NCI-H2196 treated with DMSO at 0.1 percent for 48 hours (cell line): ENCODE data around the gene GDAP1L1.

Source experiments
- DNase-seq: peaks from one replicate; lab custom pipeline; 2025; ENCODE audit not compliant: unreplicated experiment; lab: John Stamatoyannopoulos, UW

Gene GDAP1L1

DNA sequence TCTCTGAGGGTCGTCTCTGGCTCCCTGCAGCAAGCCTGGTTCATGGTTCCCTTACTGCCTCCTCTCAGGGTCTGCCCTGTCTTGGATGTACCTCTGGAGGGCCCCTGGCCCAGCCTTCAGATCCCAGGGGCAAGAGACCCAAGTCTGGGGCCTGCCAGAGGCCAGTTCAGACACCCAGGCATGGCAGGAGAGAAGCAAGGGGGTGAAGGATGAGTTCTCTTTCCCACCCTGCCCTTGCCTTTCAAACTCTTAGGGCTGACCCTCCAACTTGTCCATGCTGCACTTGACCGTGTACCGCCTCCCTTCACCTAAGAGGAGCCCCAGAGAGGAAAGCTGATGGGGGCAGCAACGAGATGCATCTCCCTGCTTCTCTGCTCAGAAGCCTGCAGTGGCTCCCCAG lies 4.2 kb downstream of the GDAP1L1 start:
- no peak for DNase-seq

DNA sequence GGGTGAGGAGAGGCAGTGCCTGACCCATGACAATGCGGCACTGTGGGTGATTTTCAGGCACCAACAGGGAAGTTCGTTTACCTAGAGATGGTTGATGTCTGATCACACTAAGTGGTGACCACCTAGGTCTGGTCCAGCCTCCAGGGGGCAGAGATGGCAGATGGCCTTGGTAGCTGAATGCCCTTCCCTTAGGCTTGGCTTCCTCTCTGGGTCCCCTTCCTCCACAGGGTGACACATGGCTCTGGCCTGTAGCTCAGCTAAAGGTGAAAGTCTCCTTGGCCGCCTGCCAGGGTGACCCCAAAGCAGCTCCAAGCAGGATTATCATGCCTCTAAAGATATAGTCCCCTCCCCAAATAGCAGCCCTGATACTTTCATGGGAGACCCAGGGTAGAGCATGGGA lies 6.4 kb downstream of the GDAP1L1 start:
- no peak for DNase-seq

DNA sequence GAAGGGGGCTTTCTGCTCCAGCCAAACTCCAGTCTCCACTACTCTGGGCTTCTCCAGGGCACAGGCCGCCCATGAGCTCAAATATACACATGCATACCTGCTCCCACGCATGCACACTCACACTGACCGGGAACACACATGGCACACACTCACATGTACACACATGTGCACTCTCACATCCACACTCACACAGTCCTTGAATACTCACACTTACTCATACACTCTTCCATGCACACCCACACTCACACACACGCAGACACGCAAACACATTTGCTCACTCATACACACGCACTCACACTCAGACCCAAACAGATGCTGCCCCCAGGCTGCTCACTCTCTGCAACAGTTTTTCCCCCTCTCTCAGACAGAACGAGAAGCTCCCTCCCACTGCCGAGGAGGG lies 7.0 kb downstream of the GDAP1L1 start:
- DNase-seq, result no peak

DNA sequence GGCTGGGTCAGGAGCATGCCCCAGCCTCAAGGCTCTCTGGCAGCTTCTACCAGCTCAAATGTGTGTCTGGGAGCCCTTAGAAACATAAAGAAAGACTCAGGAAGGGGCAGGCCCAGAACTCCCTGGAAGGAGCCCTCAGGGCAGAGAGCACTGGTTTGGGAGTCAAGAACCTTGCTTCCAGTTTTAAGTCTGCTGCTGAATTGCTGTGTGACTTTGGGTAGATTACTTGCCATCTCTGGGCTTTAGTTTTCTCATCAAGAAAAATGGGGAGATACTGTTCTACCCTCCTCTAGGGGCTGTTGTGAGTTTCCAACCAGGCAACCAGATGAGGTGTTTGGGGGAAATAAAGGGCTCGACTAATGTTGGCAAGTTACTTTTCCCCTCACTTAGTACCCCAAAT lies 8.8 kb downstream of the GDAP1L1 start:
- no peak for DNase-seq

DNA sequence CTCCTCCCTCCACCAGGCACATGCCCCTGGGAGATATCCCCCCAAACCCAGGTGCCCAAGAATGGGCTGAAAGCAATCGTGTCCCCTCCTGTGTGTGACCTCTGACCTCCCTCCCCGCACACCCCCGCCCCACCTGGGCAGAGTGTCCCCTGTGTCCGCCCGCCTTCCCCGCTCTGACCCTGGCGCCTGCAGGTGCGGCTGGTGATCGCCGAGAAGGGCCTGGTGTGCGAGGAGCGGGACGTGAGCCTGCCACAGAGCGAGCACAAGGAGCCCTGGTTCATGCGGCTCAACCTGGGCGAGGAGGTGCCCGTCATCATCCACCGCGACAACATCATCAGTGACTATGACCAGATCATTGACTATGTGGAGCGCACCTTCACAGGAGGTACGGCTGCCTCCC lies 9.9 kb downstream of the GDAP1L1 start:
- DNase-seq, result no peak

DNA sequence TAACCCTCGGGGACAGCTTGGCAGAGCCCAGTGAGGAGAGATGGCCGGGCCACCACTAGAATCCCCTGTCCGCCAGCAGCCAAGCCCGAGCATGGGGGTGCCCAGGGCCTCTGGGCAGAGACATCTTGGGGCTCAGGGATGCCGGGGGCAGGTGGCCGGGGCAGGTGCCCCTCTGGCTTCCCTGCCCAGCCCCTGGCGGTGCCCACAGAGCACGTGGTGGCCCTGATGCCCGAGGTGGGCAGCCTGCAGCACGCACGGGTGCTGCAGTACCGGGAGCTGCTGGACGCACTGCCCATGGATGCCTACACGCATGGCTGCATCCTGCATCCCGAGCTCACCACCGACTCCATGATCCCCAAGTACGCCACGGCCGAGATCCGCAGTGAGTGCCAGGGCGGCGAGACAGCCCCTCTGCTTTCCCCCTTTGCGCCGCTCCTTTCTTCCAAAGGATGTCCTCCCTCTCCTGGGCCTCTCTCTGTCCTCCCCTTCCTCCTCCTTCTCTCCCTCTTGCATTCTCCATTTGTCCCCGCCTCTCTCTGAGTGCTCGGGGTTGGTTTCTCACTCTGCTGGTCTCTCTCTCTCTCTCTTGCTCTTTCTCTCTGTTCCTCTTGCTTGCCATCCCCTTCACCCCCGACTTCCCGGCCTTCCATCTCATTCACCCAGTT lies 11.2 kb downstream of the GDAP1L1 start:
- DNase-seq, result no peak

DNA sequence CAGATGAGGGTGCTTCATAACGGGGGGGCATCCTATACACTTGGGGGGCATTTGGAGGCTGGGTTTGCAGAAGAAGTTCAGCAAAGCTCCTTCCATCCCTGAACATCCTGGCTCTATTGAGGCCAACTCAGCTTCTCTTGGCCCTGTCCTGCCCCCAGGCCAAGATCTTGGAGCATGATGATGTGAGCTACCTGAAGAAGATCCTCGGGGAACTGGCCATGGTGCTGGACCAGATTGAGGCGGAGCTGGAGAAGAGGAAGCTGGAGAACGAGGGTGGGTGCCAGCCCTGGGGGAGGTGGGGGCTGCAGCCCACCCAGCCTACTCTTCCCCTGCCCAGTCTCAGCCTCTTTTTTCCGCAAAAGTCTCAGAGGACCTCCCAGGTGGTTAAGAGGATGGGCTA lies 17.2 kb downstream of the GDAP1L1 start:
- no peak for DNase-seq

DNA sequence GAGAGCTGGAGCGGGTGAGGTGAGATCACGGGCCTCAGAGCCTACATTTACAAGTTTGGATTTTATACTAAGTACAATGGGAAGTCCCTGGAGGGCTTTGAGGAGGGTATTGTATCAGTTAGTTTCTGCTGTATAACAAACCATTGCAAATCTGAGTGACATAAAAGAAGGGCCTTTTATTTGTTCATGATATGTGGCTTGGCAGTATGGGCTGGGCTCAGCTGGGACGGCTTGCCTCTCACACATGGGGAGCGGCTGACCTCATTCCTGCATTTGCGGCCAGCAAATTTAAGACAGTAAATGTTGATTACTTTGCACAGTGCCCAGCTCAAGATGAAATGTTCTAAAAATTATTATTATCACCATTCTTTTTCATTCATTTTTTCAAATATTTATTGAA lies 21.7 kb downstream of the GDAP1L1 start:
- no peak for DNase-seq

DNA sequence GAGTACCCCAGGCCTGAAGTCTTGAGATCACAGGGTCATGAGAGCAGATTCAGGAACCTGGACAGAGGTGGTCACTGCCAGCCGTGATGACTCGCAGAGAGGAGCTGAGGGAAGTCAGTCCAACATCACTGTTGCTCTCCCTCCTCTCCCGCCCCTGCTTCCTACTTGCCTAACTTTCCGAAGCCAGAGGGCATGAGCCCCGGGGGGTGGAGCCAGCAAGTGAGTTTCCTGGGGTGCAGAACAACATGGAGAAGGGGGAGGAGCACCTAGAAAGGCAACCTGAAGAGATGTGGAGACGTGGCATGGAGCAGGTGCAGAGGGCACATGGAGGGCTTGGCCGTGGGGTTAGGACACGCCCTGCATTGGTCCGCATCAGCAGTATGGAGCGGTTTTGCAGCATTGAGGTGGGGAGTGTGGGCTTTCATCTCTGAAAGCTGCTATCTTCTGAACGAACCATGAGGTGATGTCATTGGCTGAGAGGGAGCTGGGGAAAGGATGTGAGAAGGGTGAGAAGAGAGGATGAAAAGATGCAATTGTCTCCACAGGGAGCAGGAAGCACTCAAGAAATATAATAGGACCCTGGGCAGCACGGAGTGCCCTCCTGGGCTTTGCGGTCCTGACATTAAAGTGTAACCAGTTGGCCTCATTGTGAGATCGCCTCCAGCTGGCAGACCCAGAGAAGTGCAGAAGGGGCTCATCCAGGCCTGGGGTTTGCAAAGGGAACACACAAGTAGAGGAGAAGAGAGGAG lies 25.0 kb downstream of the GDAP1L1 start:
- no peak for DNase-seq

DNA sequence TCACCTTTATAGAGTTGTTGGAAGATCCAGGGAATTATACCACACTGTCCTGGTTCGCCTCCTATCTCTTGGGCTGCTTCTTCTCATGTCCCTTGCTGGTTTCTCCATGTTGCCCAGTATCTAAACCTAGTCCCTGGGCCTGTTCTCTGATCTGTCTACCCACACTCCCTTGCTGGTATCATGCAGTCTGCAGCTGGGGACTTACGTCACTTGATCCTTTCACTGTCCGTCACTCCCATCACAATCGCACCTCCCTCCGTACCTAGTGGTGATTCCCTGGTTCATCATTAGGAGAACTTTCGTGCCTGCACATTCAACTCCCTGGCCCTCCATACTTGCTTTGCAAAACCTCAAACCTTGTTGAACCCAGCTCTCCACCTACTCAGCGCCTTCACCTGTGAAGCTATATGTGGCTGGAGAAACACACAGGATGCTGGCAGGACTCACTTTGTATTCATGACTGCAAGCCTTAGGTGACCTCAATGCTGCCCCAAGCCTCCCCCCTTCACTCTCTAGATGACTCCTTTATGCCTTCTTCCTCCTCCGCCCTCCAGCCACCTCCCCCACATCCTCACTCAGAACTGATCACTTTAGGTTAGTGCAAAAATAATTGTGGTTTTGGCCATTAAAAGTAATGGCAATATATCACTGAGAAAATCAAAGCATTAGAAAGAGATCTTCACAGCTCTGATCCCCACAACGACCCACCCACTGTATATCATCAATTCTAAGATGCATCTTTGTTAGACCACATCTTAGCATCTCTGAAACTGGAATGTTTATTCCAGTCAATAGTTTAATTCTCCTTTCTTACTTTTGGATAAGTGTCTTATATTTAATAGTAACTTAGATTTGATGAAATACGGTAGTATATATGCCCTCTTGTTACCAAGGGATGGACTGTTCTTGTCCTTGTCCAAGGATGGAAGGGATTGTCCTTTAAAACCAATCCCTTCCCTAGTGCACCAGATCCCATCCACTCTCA lies 26.4 kb downstream of the GDAP1L1 start:
- no peak for DNase-seq

DNA sequence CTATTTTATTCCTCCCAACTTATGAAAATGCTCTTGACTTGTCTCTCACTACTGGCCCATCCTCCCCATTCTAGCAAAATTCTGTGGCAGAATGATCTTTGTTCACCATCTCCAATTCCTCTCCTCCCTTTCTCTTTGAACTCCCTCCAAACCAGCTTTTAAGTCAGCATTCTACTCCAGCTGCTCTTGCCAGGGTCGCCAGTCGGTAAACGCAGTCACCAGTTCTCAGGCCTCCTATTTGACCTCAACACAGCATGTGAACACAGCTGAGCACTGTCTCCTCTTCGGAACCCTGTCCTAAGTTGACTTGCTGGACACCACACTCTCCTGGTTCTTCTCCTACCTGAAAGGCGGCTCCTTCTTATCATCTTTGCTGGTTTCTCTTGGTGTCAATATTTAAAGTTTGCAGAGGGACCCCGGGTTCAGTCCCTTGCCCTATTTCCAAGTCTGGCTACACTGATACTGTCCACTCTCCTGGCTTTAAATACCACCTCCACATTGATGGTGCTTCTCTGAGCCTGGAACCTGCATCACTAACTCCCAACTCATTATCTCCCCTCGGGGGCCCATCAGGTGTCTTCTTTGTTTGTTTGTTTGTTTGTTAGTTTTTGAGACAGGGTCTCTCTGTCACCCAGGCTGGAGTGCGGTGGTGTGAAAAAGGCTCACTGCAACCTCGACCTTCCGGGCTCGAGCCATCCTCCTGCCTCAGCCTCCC lies 27.4 kb downstream of the GDAP1L1 start:
- no peak for DNase-seq

DNA sequence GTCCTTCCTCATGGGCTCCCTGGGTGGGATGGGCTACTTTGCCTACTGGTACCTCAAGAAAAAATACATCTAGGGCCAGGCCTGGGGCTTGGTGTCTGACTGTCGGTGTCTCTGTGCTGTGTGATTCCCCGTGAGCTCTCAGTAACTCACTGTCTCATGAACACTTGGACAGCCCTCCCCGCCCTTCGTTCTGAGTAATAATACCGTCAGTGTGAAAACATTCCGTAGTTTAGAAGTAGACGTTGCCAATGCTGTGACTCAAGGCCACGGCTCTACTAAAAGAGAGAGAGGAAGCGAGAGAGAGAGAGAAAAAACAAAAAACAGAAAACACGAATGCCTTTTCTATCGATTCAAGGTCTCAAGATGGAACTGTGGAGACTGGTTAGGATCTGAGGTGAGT lies 32.1 kb downstream of the GDAP1L1 start:
- no peak for DNase-seq

DNA sequence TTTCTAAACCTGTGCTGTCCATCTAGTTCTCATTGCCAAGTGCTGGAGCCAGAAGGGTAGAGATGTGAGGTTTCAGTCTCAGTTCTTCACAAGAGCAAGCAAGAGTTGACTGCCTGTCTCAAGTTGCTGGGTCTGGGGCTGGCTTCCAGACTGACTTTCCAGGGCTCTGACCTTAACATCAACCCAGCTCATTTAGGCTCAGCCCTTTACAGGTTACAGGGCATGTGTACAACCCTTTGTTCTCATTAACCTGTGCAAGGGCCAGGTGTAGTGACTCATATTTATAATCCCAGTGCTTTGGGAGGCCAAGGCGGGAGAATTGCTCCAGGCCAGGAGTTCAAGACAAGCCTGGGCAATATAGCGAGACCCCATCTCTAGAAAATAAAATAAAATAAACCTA lies 33.3 kb downstream of the GDAP1L1 start:
- no peak for DNase-seq

DNA sequence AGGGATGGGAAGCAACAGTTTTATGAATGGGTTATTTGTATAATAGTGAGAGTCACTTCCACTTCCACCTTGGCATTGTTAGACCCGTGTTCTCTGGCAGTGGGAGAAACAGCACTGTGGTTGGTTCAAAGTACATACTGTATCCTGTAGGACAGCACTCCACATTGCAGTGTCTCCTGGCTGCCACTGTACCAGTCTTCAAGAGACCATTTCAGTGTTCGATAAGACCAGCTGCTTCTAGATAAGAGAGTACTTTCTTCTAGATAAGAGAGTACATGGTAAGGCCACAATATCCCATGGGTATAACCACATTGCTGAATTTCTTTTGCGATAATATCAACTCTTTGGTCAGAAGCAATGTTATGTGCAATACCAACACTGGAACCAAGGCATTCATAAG lies 35.1 kb downstream of the GDAP1L1 start:
- DNase-seq, result no peak

DNA sequence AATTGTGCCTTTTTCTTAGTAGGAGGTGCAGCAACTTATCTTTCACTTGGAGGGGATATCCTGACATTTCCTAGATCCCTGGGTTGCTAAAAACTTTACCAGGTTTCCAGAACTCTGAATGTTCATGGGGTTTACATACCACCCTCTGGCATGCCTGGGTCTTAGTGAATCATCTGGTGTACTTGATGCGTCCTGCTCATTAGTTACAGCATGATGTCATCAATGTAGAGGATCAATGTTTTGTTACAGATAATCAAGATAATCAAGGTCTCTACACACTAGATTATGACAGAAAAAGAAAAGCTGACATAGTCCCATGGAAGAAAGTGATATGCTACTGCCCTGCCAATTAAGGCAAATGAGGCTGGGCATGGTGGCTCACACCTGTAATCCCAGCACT lies 36.9 kb downstream of the GDAP1L1 start:
- DNase-seq, result no peak

DNA sequence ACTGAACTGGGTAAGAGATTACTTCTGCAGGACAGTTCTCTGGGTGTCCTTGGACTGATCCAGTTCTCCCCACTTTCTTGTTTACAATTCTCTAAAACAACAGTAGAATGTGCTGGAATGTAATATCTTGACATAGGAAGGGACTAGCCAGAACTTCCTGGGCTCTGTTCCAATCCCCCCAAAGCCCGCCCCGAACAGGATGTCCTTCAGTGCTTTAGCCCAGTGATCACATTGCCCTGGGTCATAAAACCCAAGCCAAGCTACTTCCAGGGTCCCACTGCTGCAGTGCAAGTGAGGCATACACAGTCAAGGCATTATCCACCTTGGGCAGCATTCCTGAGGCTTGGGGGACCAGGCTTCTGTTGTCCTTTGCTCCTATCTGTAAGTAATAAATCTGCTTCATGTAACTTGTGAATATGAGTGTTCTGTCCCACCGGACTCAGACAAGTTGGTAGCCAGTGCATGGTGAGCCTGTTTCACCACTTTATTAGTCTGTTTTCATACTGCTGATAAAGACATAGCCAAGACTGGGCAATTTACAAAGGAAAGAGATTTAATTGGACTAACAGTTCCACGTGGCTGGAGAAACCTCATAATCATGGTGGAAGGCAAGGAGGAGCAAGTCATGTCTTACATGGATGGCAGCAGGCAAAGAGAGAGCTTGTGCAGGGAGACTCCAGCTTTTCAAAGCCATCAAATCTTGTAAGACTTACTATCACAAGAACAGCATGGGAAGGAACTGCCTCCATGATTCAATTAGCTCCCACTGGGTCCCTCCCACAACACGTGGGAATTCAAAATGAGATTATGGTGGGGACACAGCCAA lies 40.4 kb downstream of the GDAP1L1 start:
- no peak for DNase-seq

DNA sequence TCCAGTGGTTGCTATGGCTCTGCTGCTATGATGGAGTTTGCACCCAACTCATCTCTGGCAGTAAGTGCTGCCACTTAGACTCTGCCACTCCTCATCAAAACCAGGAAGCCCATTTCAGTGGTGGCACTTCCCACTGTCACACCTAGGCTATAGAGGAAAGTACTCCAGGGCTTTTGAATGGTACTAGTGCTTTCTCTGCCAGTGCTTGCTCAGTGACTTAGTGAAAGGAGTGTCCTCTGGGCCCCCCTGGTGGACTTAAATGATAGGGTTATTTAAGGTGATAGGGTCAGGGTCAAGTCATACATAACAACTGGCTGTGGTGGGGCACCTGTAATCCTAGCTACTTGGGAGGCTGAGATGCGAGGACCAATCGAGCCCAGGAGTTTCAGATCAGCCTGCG lies 41.1 kb downstream of the GDAP1L1 start:
- no peak for DNase-seq

DNA sequence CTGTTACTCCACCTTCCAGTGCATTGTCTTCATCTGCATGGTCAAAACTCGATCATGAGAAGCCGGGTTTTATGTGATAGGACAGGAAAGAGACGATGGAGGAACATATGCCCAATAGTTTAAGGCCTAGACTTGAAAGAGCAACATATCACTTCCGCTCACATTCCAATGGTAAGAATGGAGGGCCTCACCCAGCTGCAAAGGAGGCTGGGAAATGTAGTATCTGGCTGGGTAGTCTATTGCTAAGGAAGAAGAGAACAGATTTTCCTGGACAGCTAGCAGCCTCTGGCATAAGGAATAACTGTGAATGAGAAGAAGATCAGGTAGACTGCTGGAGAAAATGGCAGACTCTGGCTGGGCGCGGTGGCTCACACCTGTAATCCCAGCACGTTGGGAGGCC lies 44.6 kb downstream of the GDAP1L1 start:
- no peak for DNase-seq

DNA sequence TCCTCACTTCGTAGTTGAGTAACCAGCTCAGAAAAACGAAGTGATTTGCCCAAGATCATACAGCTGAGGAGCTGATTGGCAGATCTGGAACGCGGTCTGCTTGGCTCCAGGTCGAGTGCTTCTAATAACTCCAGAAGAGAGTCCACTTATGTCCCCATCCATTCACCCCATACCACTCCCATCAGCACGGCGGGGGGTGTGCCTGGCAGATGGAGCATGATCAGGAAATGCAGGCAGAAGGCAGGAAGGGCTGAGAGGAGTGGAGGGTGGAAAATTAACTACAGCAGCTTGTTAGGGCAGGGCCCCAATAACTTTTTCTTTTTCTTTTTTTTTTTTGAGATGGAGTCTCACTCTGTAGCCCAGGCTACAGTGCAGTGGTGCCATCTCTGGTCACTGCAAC lies 48.9 kb downstream of the GDAP1L1 start:
- DNase-seq, result no peak

DNA sequence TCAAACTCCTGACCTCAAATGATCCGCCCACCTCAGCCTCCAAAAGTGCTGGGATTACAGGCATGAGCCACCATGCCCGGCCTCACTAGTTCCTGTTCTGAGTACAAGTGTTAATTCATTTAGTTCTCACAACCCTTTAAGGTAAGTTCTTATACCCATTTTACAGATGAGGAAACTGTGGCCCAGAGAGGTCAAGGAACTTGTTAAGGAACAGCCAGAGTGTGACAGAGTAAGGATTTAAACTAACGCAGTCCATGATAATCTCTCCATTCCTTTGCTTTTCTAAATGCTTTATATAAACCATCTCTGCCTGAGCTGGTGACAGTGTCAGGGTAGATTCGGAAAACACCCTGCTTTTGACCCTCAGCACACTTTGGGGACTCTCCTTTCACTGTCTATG lies 50.6 kb downstream of the GDAP1L1 start:
- no peak for DNase-seq
